ENCODE results near the gene SLC20A1. TPM values are rescaled to one million over a fixed set of nuclear protein-coding genes. Genes with fewer than 3 reads are reported as not detected.

The SLC20A1 gene
- total RNA-seq, 1 experiment from 2014 or later, result 209 TPM

GRCh38 chr2:112661656-112662305 lies 16.0 kb downstream of the SLC20A1 start:
- peaks cover 41% of the 10 kb centered on the region for H4K20me1 ChIP-seq (ENCODE audit: low read length)
- H3K36me3 ChIP-seq (ENCODE audit: low read depth, low read length), result peaks cover 80% of the 10 kb centered on the region
- H2AFZ ChIP-seq (ENCODE audit: low read length), result no peak overlapping the region
- no peak overlapping the region; the same call in 1 of the 2 replicates for H3K9ac ChIP-seq (ENCODE audit: low read length)
- CTCF ChIA-PET, result no interaction called here
- no peaks in the 10 kb centered on the region for H3K9me3 ChIP-seq (ENCODE audit: low read length)
- BruUV-seq (replicated peaks), result no TSS peak
- peaks cover 31% of the 10 kb centered on the region for H3K4me1 ChIP-seq (ENCODE audit: insufficient read depth, low read length)
- ATAC-seq, result peak; percentile 10
- no peaks in the 10 kb centered on the region for H3K9me2 ChIP-seq (replicated peaks; ENCODE audit: low read length)
- peaks cover 51% of the 10 kb centered on the region for H3K79me2 ChIP-seq (ENCODE audit: low read length)
- peak overlapping the region; percentile 59 for H3K27ac ChIP-seq (ENCODE audit: low read length)
- 0 out of 2 replicates have a peak overlapping the region, but pooled peaks have one; percentile 14 for H3K4me2 ChIP-seq (ENCODE audit: low read length)
- no peak overlapping the region for H3K4me3 ChIP-seq (ENCODE audit: low read length)
- POLR2A ChIA-PET (ENCODE audit: unreplicated experiment), result interaction anchor here (0.6 kb wide), 1 partner anchor 172 kb away, joined by 4 read pairs; no protein-coding TSS in a partner anchor
- H3F3A ChIP-seq (ENCODE audit: low read length, unreplicated experiment), result peaks cover 42% of the 10 kb centered on the region
- peak; percentile 63 for DNase-seq
- intact Hi-C loops (cut with micrococcal nuclease), result no loop called here
- H3K27me3 ChIP-seq (ENCODE audit: low read length), result no peaks in the 10 kb centered on the region
- TF ChIP-seq CTCF (conservative IDR thresholded peaks at IDR 0.05; ENCODE audit: low read depth, low read length), result no peak
- TF ChIP-seq EZH2 (IDR thresholded peaks at IDR 0.05; ENCODE audit: low read length, unreplicated experiment), result no peak
- no peak for TF ChIP-seq EZH2phosphoT487 (IDR thresholded peaks at IDR 0.05; ENCODE audit: borderline replicate concordance, low read length)

DNA sequence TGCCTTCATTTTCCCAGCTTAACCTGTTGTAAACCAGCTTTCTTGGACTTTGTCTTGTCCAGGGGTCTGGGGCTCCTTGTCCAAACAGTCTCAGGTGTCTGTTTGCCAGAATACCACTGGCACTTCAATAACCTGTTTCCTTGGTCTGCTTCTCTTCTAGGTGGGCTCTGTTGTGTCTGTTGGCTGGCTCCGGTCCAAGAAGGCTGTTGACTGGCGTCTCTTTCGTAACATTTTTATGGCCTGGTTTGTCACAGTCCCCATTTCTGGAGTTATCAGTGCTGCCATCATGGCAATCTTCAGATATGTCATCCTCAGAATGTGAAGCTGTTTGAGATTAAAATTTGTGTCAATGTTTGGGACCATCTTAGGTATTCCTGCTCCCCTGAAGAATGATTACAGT lies 17.0 kb downstream of the SLC20A1 start:
- H3K36me3 ChIP-seq (ENCODE audit: low read depth, low read length), result peaks cover 70% of the 10 kb centered on the region
- CTCF ChIA-PET, result no interaction called here
- intact Hi-C loops (cut with micrococcal nuclease), result no loop called here

More for the DNA sequence above, 17.0 kb downstream of the SLC20A1 start:
- DNase-seq (no peak), ATAC-seq (no peak)
- Histone ChIP-seq H4K20me1 (ENCODE audit: low read length) (peaks cover 40% of the 10 kb centered on the region), H3K9ac (ENCODE audit: low read length) (no peak overlapping the region), H2AFZ (ENCODE audit: low read length) (no peak overlapping the region), H3F3A (ENCODE audit: low read length, unreplicated experiment) (peaks cover 37% of the 10 kb centered on the region), H3K4me2 (ENCODE audit: low read length) (no peak overlapping the region), H3K4me3 (ENCODE audit: low read length) (no peak overlapping the region), H3K79me2 (ENCODE audit: low read length) (peaks cover 42% of the 10 kb centered on the region), H3K27me3 (ENCODE audit: low read length) (no peaks in the 10 kb centered on the region), H3K4me1 (ENCODE audit: insufficient read depth, low read length) (peaks cover 31% of the 10 kb centered on the region), H3K9me2 (replicated peaks; ENCODE audit: low read length) (no peaks in the 10 kb centered on the region), H3K9me3 (ENCODE audit: low read length) (no peaks in the 10 kb centered on the region), H3K27ac (ENCODE audit: low read length) (no peak overlapping the region)
- no TSS peak for BruUV-seq (replicated peaks)
- TF ChIP-seq CTCF (conservative IDR thresholded peaks at IDR 0.05; ENCODE audit: low read depth, low read length) (no peak), EZH2phosphoT487 (IDR thresholded peaks at IDR 0.05; ENCODE audit: borderline replicate concordance, low read length) (no peak), EZH2 (IDR thresholded peaks at IDR 0.05; ENCODE audit: low read length, unreplicated experiment) (no peak)
- POLR2A ChIA-PET (ENCODE audit: unreplicated experiment), result no interaction called here

Data from PC-3 (cell line).